GM18520 (cell line): ENCODE measurements around the gene ADORA3.

Experiments
- ATAC-seq: cut with Tn5 transposase; IDR thresholded peaks from one replicate; pipeline ENCODE4 v1.9.1; 2021; ENCODE audit not compliant: unreplicated experiment

Gene ADORA3

GRCh38 chr1:111509997-111510375, 6.6 kb upstream of the ADORA3 start:
- no peak for ATAC-seq

- ATAC-seq, result peak; percentile 29
Measured at GRCh38 chr1:111507411-111508201, 4.2 kb upstream of the ADORA3 start.

- ATAC-seq, result no peak
Measured at GRCh38 chr1:111506561-111506960, 3.1 kb upstream of the ADORA3 start.

- no peak for ATAC-seq
Measured at GRCh38 chr1:111505641-111506119, 2.2 kb upstream of the ADORA3 start.

GRCh38 chr1:111504097-111504496, 664 bp upstream of the ADORA3 start:
- ATAC-seq, result no peak

- no peak for ATAC-seq
Measured at GRCh38 chr1:111501645-111502044, 1.8 kb downstream of the ADORA3 start.

DNA sequence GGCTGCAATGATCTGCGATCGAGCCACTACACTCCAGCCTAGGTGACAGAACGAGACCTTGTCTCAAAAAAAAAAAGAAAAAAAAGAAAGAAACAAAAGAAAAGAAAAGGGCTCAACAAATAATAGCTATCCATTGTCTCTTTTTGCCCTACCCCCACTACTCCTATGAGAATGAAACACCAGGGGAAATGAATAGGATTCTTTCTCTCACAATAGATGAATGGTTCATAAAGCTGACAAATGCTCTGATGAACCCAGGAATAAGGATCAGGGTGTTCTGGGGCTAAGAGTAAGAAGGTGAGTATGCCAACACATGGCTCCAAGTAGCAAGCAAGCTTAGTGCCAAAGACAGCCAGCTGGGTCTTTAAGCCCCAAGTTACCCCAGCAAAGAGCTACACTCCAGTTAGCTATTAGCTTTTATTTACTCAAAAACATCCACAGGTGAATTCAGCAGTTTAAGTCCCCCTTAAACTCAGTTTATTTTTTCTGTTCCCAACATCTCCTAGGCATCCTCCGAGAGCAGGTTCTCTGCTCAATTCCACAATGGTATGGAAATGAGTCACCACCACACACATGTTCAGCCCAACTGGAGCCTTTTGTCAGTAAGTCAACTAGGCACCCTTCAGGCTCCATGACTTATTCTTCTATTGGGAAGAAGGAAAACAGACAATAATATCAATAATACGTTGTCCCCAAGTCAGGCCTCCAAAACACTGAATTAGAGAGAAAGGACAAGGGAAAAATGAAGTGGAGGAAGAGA, 4.2 kb downstream of the ADORA3 start:
- ATAC-seq, result no peak

- ATAC-seq, result no peak
Measured at GRCh38 chr1:111497592-111497991, 5.8 kb downstream of the ADORA3 start.

DNA sequence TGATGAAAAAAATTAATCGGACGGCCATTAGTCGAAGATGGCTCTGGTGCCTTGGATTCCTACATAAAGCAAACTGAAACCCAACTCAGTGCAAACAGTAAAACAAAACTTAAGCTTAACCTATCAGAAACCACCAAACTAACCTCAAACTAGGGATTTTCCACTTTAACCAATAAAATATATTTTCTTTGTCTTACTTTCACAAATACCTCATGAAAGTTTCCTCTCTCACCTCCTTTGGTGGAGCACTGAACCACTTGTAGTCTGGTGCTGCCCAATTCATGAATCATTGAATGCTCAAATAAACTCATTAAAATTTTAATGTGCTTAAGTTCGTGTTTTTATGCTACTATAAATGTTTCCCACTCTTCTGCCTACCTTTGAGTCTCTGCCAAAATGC, 7.0 kb downstream of the ADORA3 start:
- no peak for ATAC-seq

DNA sequence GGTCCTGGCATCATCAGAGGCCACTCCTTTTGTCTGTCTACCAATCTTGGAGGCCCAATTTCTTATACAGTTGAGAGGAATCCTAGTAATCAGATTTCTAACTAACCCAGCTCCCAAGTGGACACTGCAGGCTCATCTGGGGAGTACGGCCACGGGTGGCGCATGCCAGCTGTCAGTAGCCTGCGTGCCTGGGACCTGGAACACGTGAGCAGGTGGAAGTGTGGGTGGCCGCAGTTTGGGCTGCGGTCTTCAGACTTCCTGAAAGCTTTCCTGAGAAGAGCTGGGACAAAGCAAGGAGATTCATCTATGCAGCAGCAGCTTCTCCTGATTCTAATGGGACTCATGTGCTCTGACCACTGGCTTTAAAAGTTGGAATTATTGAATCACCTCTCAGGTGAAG, 12.4 kb downstream of the ADORA3 start:
- no peak for ATAC-seq

DNA sequence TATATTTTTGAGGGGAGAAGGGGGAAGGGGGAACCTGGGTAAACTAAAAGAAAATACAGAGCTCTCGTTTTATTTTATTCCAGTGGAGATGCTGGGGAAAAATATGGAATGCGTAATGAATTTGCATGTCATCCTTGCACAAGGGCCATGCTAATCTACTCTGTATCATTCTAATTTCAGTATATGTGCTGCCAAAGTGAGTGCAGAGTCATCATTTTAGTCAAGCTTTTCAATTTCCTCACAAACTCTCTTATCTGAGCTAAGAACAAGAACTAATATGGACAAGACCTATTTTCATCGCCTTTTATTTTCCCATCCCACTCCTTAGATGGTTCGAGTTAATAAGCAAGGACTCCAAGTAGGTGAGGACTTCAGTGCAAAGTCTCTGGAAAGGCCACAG, 13.2 kb downstream of the ADORA3 start:
- ATAC-seq, result no peak

GRCh38 chr1:111489604-111490003, 13.8 kb downstream of the ADORA3 start:
- ATAC-seq, result no peak

DNA sequence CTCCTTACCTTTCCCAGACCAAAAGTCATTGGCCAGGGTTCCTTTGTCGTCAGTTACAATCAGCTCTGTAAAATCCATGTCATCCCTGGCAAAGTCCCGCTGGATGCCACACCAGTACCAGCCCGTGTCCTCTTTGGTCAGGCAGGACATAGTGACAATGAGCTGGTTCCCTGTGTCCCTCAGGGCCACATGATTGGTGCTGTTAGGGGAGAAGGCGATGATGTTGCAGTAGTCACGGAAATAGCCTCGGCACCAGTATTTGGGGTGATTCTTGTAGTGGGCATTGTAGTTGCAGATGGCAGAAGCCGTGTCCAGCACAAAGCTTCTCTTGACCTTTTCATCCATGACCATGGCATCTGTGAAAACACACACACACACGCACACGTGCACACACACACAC, 14.8 kb downstream of the ADORA3 start:
- no peak for ATAC-seq

- no peak for ATAC-seq
Measured at GRCh38 chr1:111487133-111487532, 16.3 kb downstream of the ADORA3 start.

- no peak for ATAC-seq
Measured at GRCh38 chr1:111486431-111486830, 17.0 kb downstream of the ADORA3 start.

DNA sequence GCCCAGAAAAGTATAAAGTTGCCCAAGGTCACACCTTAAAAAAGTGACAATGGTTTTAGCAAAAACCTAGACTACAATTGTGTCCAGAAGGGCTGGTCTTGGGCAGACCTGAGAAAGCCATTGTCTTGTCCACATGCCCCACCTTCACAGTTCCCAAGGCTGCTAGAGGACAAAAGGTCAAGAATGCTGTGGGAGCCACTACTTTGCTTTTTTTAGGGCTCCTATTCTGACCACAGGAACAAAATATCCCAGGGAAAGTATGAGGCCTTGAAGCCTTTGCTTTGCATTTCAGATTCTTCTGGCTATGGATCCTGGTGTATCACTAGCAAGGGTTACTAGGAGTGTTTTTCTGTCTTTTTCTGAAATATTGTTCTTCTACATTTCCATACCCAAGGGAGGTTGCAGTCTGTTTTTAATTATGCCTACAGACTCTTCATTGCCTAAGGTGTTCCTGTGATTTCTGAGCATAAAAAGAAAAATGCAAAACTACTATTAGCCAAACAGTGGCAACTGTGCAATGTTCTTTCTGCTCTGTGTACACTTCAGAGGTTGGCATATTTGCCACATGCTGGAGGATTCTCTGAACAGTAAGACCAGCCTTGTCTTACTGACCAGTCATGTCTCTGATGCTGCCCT, 18.9 kb downstream of the ADORA3 start:
- ATAC-seq, result no peak

DNA sequence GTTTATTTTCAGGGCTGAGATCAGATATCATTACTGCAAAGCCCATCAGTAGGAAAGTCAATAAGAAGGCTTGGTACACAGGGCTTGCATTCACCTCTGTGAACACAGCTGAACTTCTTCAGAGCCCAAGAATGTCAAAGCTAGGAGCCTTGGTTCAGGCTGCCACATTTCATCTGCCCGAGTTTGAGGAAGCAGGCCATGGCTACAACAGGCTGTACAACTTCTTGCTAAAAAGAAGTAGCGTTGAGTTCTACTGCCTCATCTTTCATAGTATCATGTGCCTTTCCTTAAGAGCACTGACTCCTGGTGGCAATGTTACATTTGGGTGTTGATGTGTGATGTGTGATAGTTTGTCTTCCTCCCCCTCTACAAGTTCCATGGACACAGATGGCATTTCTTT, 19.6 kb downstream of the ADORA3 start:
- ATAC-seq, result no peak

DNA sequence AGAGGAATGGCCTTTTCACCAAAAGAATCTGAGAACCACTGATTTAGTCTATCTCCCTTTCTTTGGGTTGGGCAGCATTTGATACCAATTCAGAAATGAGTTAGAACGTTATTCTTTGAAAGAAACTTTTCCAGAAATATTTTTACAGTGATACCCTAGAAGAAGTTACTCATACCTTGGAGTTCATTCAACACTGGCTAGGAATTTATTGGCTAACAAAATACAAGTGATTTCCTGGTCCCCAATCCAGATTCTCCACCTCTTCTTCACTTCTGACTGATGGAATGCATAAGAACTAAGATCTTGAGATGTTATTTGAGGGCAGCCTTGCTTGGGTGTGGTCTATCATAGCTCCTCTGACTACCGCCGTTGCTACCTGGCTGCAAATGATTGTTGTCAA, 20.3 kb downstream of the ADORA3 start:
- no peak for ATAC-seq

GRCh38 chr1:111481387-111482221, 21.8 kb downstream of the ADORA3 start:
- no peak for ATAC-seq

GRCh38 chr1:111480674-111481073, 22.8 kb downstream of the ADORA3 start:
- no peak for ATAC-seq

- no peak for ATAC-seq
Measured at GRCh38 chr1:111476761-111477309, 26.6 kb downstream of the ADORA3 start.
